ENCODE results near the gene JSRP1. TPM values are rescaled to one million over a fixed set of nuclear protein-coding genes. Genes with fewer than 3 reads are reported as not detected.

Gene JSRP1
- total and polyA plus RNA-seq, 2 of the 8 experiments (the other 6 are each of a cell fraction or from before 2014, with no cell fraction given), result 0.24 to 0.56 TPM

DNA sequence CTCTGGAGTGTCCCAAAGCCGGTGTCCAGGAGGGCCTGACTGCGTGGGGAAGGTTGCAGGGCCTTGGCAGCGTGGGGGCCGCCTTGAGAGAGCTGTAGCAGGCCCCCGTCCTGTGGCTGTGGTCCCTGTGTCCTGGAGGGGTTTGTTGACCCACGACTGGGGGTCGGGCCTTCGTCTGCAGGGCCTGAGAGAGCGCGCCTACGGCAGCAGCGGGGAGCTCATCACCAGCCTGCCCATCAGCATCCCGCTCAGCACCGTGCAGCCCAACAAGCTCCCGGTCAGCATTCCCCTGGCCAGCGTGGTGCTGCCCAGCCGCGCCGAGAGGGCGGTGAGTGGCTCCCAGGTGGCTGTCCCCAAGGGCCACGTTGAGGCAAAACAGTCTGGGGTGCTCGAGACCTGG, 38.6 kb downstream of the JSRP1 start:
- Histone ChIP-seq H3K4me1 (replicated peaks in 1 of 4; ENCODE audit: control insufficient read depth in 3 of 4, insufficient read depth in 4 of 4, low read length in 3 of 4) (no peaks in the 10 kb centered on the region), H4K20me1 (replicated peaks in 1 of 2; ENCODE audit: control insufficient read depth in 1 of 2, insufficient read depth in 2 of 2, low read length in 2 of 2) (peaks cover 0 to 13% of the 10 kb centered on the region in 2 experiments), H2AFZ (ENCODE audit: low read length) (no peak overlapping the region), H3K4me2 (ENCODE audit: insufficient read depth in 1 of 2, low read depth in 2 of 2, low read length in 2 of 2) (no peak overlapping the region), H2AK5ac (ENCODE audit: low read depth, low read length) (no peak overlapping the region), H4K8ac (ENCODE audit: extremely low read depth, insufficient read depth, low read length) (no peak overlapping the region), H3K79me1 (ENCODE audit: low read depth, low read length) (no peaks in the 10 kb centered on the region; the same call in 1 of the 2 replicates), H3K23me2 (ENCODE audit: low read depth, low read length) (no peaks in the 10 kb centered on the region), H2BK120ac (replicated peaks; ENCODE audit: low read depth, low read length) (no peak overlapping the region), H4K5ac (ENCODE audit: insufficient read length, low read depth, low read length) (no peak overlapping the region), H2BK5ac (ENCODE audit: low read depth, low read length) (no peak overlapping the region), H3K9ac (replicated peaks in 1 of 4; ENCODE audit: extremely low read depth in 1 of 4, low read depth in 3 of 4, low read length in 3 of 4) (no peak overlapping the region), H3K27me3 (replicated peaks in 1 of 4; ENCODE audit: control insufficient read depth in 3 of 4, extremely low read depth in 1 of 4, insufficient read depth in 3 of 4, low read length in 3 of 4) (no peaks in the 10 kb centered on the region), H3K9me3 (ENCODE audit: insufficient read depth in 2 of 2, low read depth in 1 of 2, low read length in 1 of 2) (no peaks in the 10 kb centered on the region), H3K23ac (ENCODE audit: insufficient read length) (no peak overlapping the region), H3K14ac (ENCODE audit: insufficient read length) (no peak overlapping the region), H3K18ac (ENCODE audit: extremely low read depth, low read length) (no peak overlapping the region), H4K91ac (replicated peaks; ENCODE audit: insufficient read length, low read length) (no peak overlapping the region), H2BK12ac (ENCODE audit: low read depth, low read length) (no peak overlapping the region), H2BK20ac (ENCODE audit: low read length) (no peak overlapping the region), H3K27ac (ENCODE audit: low read depth, low read length) (no peak overlapping the region), H3K4me3 (ENCODE audit: extremely low read depth in 1 of 4, insufficient read depth in 2 of 4, low read depth in 3 of 4, low read length in 4 of 4) (no peak overlapping the region), H3K4ac (replicated peaks; ENCODE audit: insufficient read length, low read depth, low read length) (no peak overlapping the region), H3K79me2 (ENCODE audit: control insufficient read depth in 1 of 2, insufficient read depth in 2 of 2, low read length in 2 of 2) (no peaks in the 10 kb centered on the region), H2BK15ac (ENCODE audit: low read length) (no peak overlapping the region), H3K56ac (replicated peaks; ENCODE audit: insufficient read length, low read depth, low read length) (no peak overlapping the region), H3K36me3 (ENCODE audit: control insufficient read depth in 2 of 4, insufficient read depth in 4 of 4, low read length in 3 of 4) (peaks cover 13 to 48% (median 30%) of the 10 kb centered on the region in 4 experiments; a peak in 7 of 8 replicates)
- WGBS, 2 experiments (ENCODE audit: extremely low coverage in 1 of 2, insufficient coverage in 1 of 2, insufficient read length in 1 of 2, insufficient replicate concordance in 2 of 2, low coverage in 1 of 2, low lambda C conversion rate in 2 of 2, missing lambda C conversion rate in 1 of 2), result 99% methylated on average over 14 of the region's 22 CpGs; no CpG with 5 or more reads in 1 of the 2 experiments
- FAIRE-seq (no peak), DNase-seq (ENCODE audit: low read depth in 1 of 2, low spot score in 2 of 2) (no peak)
- CTCF ChIA-PET (ENCODE audit: partially characterized antibody), result interaction anchor here (1.1 to 8.1 kb wide), 4 partner anchors 20 to 117 kb away, joined by 3 to 50 read pairs (median 4); no protein-coding TSS in a partner anchor
- POLR2A ChIA-PET (ENCODE audit: partially characterized antibody), result interaction anchor here (1.1 kb wide), 1 partner anchor 13 kb away, joined by 5 read pairs; no protein-coding TSS in a partner anchor
- TF ChIP-seq JUN (IDR thresholded peaks at IDR 0.05; ENCODE audit: low read depth, low read length), result no peak
- no peak for TF ChIP-seq ASH2L (IDR thresholded peaks at IDR 0.05; ENCODE audit: low read length)
- TF ChIP-seq HDAC6 (IDR thresholded peaks at IDR 0.05; ENCODE audit: low read depth, low read length), result no peak
- no peak for TF ChIP-seq SIX5 (IDR thresholded peaks at IDR 0.05; ENCODE audit: low read depth, low read length)
- TF ChIP-seq CTBP2 (IDR thresholded peaks at IDR 0.05; ENCODE audit: borderline replicate concordance, insufficient read depth, insufficient read length, low read length), result no peak
- no peak for TF ChIP-seq JUND (IDR thresholded peaks at IDR 0.05; ENCODE audit: low read length)
- TF ChIP-seq RFX5 (IDR thresholded peaks at IDR 0.05; ENCODE audit: borderline replicate concordance, low read depth, low read length), result no peak
- TF ChIP-seq NANOG (IDR thresholded peaks at IDR 0.05; ENCODE audit: insufficient read depth, low read depth, low read length, poor library complexity, severe bottlenecking), result no peak
